K562 (cell line): ENCODE results near the gene CAPN2. TPM values are rescaled to one million over a fixed set of nuclear protein-coding genes. Genes with fewer than 3 reads are reported as not detected.
A peak's percentile ranks its signal among the peaks of the same experiment; 100 is the strongest.

Experiments
- ATAC-seq: fragments of 200-7000 bp; cut with Tn5 transposase; 3 replicates; pipeline ENCODE4 v1.9.1; 2020; ENCODE audit warnings: moderate library complexity
- BruUV-seq: library from RNA; stranded (reverse); fragments of 400-500 nt; replicated peaks from 2 replicates; lab custom pipeline; 2021; lab: Mats Ljungman, UMichigan
- CTCF ChIA-PET: fragments of 300-600 bp; formaldehyde crosslinking; extraction: SDS; loops from one replicate; lab custom pipeline; 2021; ENCODE audit warnings: low intra/inter-chr PET ratio; lab: Yijun Ruan, JAX
- POLR2A ChIA-PET: fragments of 300-600, 350-650 bp; sonication (Branson Sonifier 250); formaldehyde crosslinking; extraction: SDS; loops from one replicate; lab custom pipeline; 2021; ENCODE audit warnings: antibody characterized with exemption, inconsistent platforms; lab: Yijun Ruan, JAX
- DNase-seq, 4 experiments: peaks; one replicate each; pipeline versions ENCODE4 v3.0.0 to v3.0.0-alpha.2; 2011 to 2018; ENCODE audit warnings: low spot score in 3 of 4, mixed read lengths in 3 of 4; ENCODE audit errors: extremely low read depth in 1 of 4
- FAIRE-seq: peaks from 2 replicates; lab custom pipeline; 2011; peaks lifted over from hg19 to GRCh38; lab: Jason Lieb, UNC
- H2AFZ ChIP-seq: 2 replicates; pipeline ENCODE4 v1.6.0; 2011; ENCODE audit warnings: low read depth, low read length, control low read depth, inconsistent platforms
- H3K27ac ChIP-seq: fragments of 200-600 bp; 3 replicates; pipeline ENCODE4 v1.8.0; 2011; ENCODE audit warnings: low read depth, mild to moderate bottlenecking, control low read depth, inconsistent platforms, low read length, moderate library complexity, mixed read lengths; ENCODE audit errors: extremely low read depth
- H3K27me3 ChIP-seq, 2 experiments: fragments of 300-600 bp in 1 of 2; 2 replicates in 1 of 2; 3 replicates in 1 of 2; pipeline versions ENCODE4 v1.6.0 to v1.8.0; 2011; ENCODE audit warnings: inconsistent platforms in 2 of 2, low read length in 2 of 2, mild to moderate bottlenecking in 1 of 2, mixed read lengths in 1 of 2, moderate library complexity in 1 of 2; ENCODE audit not compliant: control insufficient read depth in 2 of 2, insufficient read depth in 2 of 2
- H3K36me3 ChIP-seq: fragments of 300-600 bp; 3 replicates; pipeline ENCODE4 v1.8.0; 2011; ENCODE audit warnings: mild to moderate bottlenecking, low read length, inconsistent platforms; ENCODE audit not compliant: control insufficient read depth, insufficient read depth
- H3K4me1 ChIP-seq, 2 experiments: fragments of 200-600 bp in 1 of 2; replicated peaks in 1 of 2; 2 replicates in 1 of 2; 3 replicates in 1 of 2; pipeline versions ENCODE4 v1.5.1 to v1.8.0; 2011; ENCODE audit warnings: inconsistent platforms in 2 of 2, low read length in 2 of 2, mild to moderate bottlenecking in 1 of 2, mixed read lengths in 1 of 2, moderate library complexity in 1 of 2; ENCODE audit not compliant: control insufficient read depth in 2 of 2, insufficient read depth in 2 of 2
- H3K4me2 ChIP-seq: 2 replicates; pipeline ENCODE4 v1.6.1; 2011; ENCODE audit warnings: low read length, control low read depth, inconsistent platforms, mixed read lengths; ENCODE audit not compliant: insufficient read depth
- H3K4me3 ChIP-seq: fragments of 200-600 bp; sonication (generic), shearing (Covaris generic); 2 replicates; pipeline ENCODE4 v1.5.1; 2016; ENCODE audit warnings: control low read depth, inconsistent platforms
- H3K79me2 ChIP-seq: fragments of 200-600 bp; 3 replicates; pipeline ENCODE4 v1.8.0; 2011; ENCODE audit warnings: low read length, inconsistent platforms; ENCODE audit not compliant: control insufficient read depth, insufficient read depth
- H3K9ac ChIP-seq, 2 experiments: 2 replicates each; pipeline versions ENCODE4 v1.6.0 to v1.6.1; 2011; ENCODE audit warnings: low read depth in 2 of 2, low read length in 2 of 2, control low read depth in 1 of 2, inconsistent platforms in 1 of 2, mild to moderate bottlenecking in 1 of 2, mixed read lengths in 1 of 2; ENCODE audit not compliant: insufficient read depth in 1 of 2
- H3K9me1 ChIP-seq: one replicate; pipeline ENCODE4 v1.6.0; 2011; ENCODE audit warnings: inconsistent platforms, mild to moderate bottlenecking, low read length, moderate library complexity; ENCODE audit not compliant: control insufficient read depth, insufficient read depth
- H3K9me3 ChIP-seq: replicated peaks from 2 replicates; pipeline ENCODE4 v1.5.1; 2011; ENCODE audit warnings: low read depth, low read length, inconsistent platforms; ENCODE audit not compliant: control insufficient read depth, insufficient read depth
- H4K20me1 ChIP-seq: replicated peaks from 2 replicates; pipeline ENCODE4 v1.6.1; 2011; ENCODE audit warnings: low read length, inconsistent platforms, mixed read lengths; ENCODE audit not compliant: control insufficient read depth, insufficient read depth
- BHLHE40 ChIP-seq: IDR thresholded peaks from 2 replicates; pipeline ENCODE4 v1.6.1; 2011; ENCODE audit warnings: low read length, improper control_type of control experiment
- ETV5 ChIP-seq: sonication (generic); formaldehyde crosslinking; IDR thresholded peaks from 2 replicates; pipeline ENCODE4 v1.4.0; 2020; ENCODE audit warnings: low read depth, mild to moderate bottlenecking, missing genetic modification reagents
- MBD2 ChIP-seq: sonication (generic); IDR thresholded peaks from 2 replicates; pipeline ENCODE4 v1.6.1; 2016; ENCODE audit warnings: low read depth, borderline replicate concordance
- PRPF4 ChIP-seq: fragments of 200-400 bp; formaldehyde crosslinking; IDR thresholded peaks from one replicate; pipeline ENCODE4 v1.6.1; 2017; ENCODE audit warnings: low read length, low read depth, mild to moderate bottlenecking; ENCODE audit not compliant: insufficient read depth, poor library complexity, severe bottlenecking
- SRSF3 ChIP-seq: fragments of 200-400 bp; formaldehyde crosslinking; IDR thresholded peaks from 2 replicates; pipeline ENCODE4 v1.6.1; 2016; ENCODE audit warnings: mild to moderate bottlenecking, low read length, moderate library complexity; ENCODE audit not compliant: insufficient read depth
- SUPT5H ChIP-seq: fragments of 450-650 bp; IDR thresholded peaks from 2 replicates; pipeline ENCODE4 v1.6.1; 2016
- TRIM24 ChIP-seq, 2 experiments: fragments of 450-650 bp; IDR thresholded peaks; 2 replicates each; pipeline ENCODE4 v1.6.1; 2016
- YBX1 ChIP-seq: fragments of 450-650 bp; IDR thresholded peaks from 2 replicates; pipeline ENCODE4 v1.7.1; 2016; ENCODE audit warnings: mild to moderate bottlenecking
- ZNF24 ChIP-seq: fragments of 450-650 bp; IDR thresholded peaks from 2 replicates; pipeline ENCODE4 v1.6.1; 2016
- ZNF263 ChIP-seq: sonication (generic); formaldehyde crosslinking; IDR thresholded peaks from 2 replicates; pipeline ENCODE4 v1.8.0; 2022; ENCODE audit warnings: mild to moderate bottlenecking, missing genetic modification reagents, borderline replicate concordance
- ZNF445 ChIP-seq: fragments of 250-450 bp; sonication (Bioruptor Pico); IDR thresholded peaks from 2 replicates; pipeline ENCODE4 v1.4.0; 2020; ENCODE audit warnings: low read depth, mild to moderate bottlenecking, moderate library complexity
- WGBS: fragments of 100-300 bp; shearing (Covaris generic); methylation state at CpG from one replicate; pipeline ENCODE4 v1.1.6; 2016; ENCODE audit warnings: low coverage, mixed read lengths; ENCODE audit not compliant: insufficient coverage; ENCODE audit errors: missing lambda C conversion rate; 5-methylcytosine and 5-hydroxymethylcytosine counted together
- in situ Hi-C: fragments of 300-500 bp; cut with MboI; formaldehyde crosslinking; loops from 4 replicates; pipeline ENCODE4 v1.15.0; 2018; ENCODE audit warnings: inconsistent platforms, mixed read lengths
- intact Hi-C: fragments of 100-400 bp; cut with micrococcal nuclease; formaldehyde crosslinking; loops from 2 replicates; pipeline ENCODE4 v1.14.2; 2022
- polyA plus RNA-seq, 8 experiments: library from polyadenylated mRNA; depleted of rRNA in 4 of 8; stranded (reverse) in 5 of 8; unstranded in 3 of 8; fragments of >200 nt; fragmentation: Nextera tagmentation in 2 of 8; fragmentation: Illumina TruSeq in 1 of 8; extraction: Ambion mirVana in 2 of 8; extraction: Trizol in 1 of 8; gene quantifications; 2 replicates each; pipeline versions ENCODE4 v1.2.1 to v1.2.3, GENCODE V29; 2011 to 2014; ENCODE audit warnings: inconsistent platforms in 1 of 8, missing spikeins in 1 of 8
- total RNA-seq, 7 experiments: library from RNA; depleted of rRNA in 6 of 7; stranded (reverse); fragments of >200 nt in 6 of 7; fragmentation: Illumina TruSeq in 2 of 7; extraction: Trizol in 2 of 7; gene quantifications; 2 replicates each; pipeline versions ENCODE4 v1.2.1 to v1.2.3, GENCODE V29; 2011 to 2021; ENCODE audit warnings: low replicate concordance in 1 of 7
- TF ChIP-seq, protein P1 (sequence below): fragments of 250-450 bp; sonication (Bioruptor Pico); IDR thresholded peaks from 2 replicates; pipeline ENCODE4 v1.5.0; 2020; ENCODE audit warnings: mild to moderate bottlenecking
- TF ChIP-seq, protein P2 (sequence below): fragments of 250-450 bp; sonication (Bioruptor Pico); IDR thresholded peaks from 2 replicates; pipeline ENCODE4 v1.8.0; 2022; ENCODE audit warnings: inconsistent platforms
- TF ChIP-seq, protein P3 (sequence below), 3 experiments: fragments of 200-800 bp in 1 of 3; sonication (Bioruptor generic) in 1 of 3; sonication (generic) in 1 of 3; formaldehyde crosslinking in 1 of 3; IDR thresholded peaks; 2 replicates each; pipeline versions ENCODE4 v1.6.1 to v1.8.0; 2016 to 2022; ENCODE audit warnings: mild to moderate bottlenecking in 2 of 3, missing compliant biosample characterization in 2 of 3, missing genetic modification characterization in 2 of 3, missing genetic modification reagents in 1 of 3
- TF ChIP-seq, protein P4 (sequence below): IDR thresholded peaks from 2 replicates; pipeline ENCODE4 v1.6.1; 2016; ENCODE audit warnings: missing genetic modification characterization, missing compliant biosample characterization

The CAPN2 gene
- total and polyA plus RNA-seq, 9 of the 15 experiments (the other 6 are each of a cell fraction or from before 2014, with no cell fraction given) = 24.6 to 157 (median 101) TPM

DNA sequence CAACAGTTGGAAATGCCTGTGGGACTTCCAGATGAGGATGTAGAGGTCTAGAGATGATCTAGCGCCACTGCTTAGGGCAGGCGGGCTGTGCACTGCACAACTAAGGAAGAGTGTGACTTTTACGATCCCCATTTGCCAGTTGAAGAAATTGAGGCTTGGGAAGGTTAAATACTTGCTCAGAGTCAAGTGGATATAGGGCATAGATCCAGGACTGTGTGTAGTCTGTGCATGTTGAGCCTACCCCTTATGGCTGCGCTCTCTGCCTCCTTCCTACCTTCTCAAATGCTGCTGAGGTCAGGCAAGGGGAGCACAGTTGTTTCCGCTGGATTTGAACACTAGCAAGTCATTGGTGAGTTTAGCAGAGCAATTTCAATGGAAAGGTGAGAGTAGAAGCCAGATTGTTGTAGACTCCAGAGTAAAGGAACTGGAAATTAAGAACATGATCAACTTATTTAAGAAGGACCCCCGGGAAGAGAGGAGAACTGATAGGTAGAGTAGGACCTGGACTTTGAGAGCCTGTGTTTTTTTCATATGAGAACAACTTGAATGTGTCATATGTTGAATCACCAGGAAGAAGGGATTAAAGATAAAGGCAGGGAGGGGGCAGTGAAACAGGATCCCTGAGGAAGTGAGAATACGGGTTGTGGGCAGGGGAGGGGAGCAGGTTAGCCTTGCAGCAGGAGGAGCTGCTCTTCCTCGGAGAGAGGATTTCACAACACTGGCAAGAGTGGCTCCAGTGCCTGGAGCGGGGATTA, 2.7 kb downstream of the CAPN2 start:
- Histone ChIP-seq H4K20me1 (no peaks in the 10 kb centered on the region), H3K4me3 (peak overlapping the region; percentile 12), H3K27ac (peak overlapping the region; percentile 89), H3K36me3 (peaks cover 43% of the 10 kb centered on the region), H3K4me2 (peak overlapping the region; percentile 88), H3K9ac (peak overlapping the region; percentile 80 to 87; a peak in 3 of 4 replicates), H3K4me1 (peaks cover 37 to 47% of the 10 kb centered on the region in 2 experiments), H3K9me3 (no peaks in the 10 kb centered on the region), H2AFZ (peak overlapping the region; percentile 52), H3K27me3 (no peaks in the 10 kb centered on the region), H3K9me1 (no peaks in the 10 kb centered on the region), H3K79me2 (peaks cover 46% of the 10 kb centered on the region)
- in situ Hi-C loops = loop anchor here (25.0 kb wide), 1 partner anchor 197 kb away; no protein-coding TSS in a partner anchor
- DNase-seq (peak; percentile 53 to 85 (median 68)), ATAC-seq (peak; percentile 17), FAIRE-seq (peak; percentile 74)
- ChIA-PET CTCF (interaction anchor here (1.3 kb wide), 1 partner anchor 33 kb away, joined by 3 read pairs; no protein-coding TSS in a partner anchor), POLR2A (interaction anchor here (1.2 to 3.1 kb wide), 4 partner anchors 9 to 57 kb away, joined by 3 to 10 read pairs (median 6); no protein-coding TSS in a partner anchor)
- intact Hi-C loops = loop anchor here (1.0 kb wide), 1 partner anchor 11 kb away; no protein-coding TSS in a partner anchor
- WGBS = 21% methylated on average over 9 of the region's 9 CpGs
- no TSS peak for BruUV-seq
- TF ChIP-seq SRSF3 = no peak
- TF ChIP-seq YBX1 = no peak
- peak; percentile 85 for TF ChIP-seq ZNF263 (CRISPR knock-in tag)
- TF ChIP-seq, protein P1, sequence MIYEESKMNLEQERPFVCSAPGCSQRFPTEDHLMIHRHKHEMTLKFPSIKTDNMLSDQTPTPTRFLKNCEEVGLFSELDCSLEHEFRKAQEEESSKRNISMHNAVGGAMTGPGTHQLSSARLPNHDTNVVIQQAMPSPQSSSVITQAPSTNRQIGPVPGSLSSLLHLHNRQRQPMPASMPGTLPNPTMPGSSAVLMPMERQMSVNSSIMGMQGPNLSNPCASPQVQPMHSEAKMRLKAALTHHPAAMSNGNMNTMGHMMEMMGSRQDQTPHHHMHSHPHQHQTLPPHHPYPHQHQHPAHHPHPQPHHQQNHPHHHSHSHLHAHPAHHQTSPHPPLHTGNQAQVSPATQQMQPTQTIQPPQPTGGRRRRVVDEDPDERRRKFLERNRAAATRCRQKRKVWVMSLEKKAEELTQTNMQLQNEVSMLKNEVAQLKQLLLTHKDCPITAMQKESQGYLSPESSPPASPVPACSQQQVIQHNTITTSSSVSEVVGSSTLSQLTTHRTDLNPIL (CRISPR knock-in tag) = no peak
- peak; percentile 83 for TF ChIP-seq ZNF24
- TF ChIP-seq, protein P2, sequence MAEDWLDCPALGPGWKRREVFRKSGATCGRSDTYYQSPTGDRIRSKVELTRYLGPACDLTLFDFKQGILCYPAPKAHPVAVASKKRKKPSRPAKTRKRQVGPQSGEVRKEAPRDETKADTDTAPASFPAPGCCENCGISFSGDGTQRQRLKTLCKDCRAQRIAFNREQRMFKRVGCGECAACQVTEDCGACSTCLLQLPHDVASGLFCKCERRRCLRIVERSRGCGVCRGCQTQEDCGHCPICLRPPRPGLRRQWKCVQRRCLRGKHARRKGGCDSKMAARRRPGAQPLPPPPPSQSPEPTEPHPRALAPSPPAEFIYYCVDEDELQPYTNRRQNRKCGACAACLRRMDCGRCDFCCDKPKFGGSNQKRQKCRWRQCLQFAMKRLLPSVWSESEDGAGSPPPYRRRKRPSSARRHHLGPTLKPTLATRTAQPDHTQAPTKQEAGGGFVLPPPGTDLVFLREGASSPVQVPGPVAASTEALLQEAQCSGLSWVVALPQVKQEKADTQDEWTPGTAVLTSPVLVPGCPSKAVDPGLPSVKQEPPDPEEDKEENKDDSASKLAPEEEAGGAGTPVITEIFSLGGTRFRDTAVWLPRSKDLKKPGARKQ (CRISPR knock-in tag) = no peak
- peak; percentile 37; the same call in 1 of the 2 replicates for TF ChIP-seq SUPT5H
- peak; percentile 83; the same call in 1 of the 2 replicates for TF ChIP-seq ETV5 (CRISPR knock-in tag)
- TF ChIP-seq, protein P3, sequence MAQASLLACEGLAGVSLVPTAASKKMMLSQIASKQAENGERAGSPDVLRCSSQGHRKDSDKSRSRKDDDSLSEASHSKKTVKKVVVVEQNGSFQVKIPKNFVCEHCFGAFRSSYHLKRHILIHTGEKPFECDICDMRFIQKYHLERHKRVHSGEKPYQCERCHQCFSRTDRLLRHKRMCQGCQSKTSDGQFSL (CRISPR knock-in tag; IDR thresholded peaks at IDR 0.05) = 0 out of 2 replicates have a peak, but pooled peaks have one; percentile 49
- TF ChIP-seq, protein P3 (tag; IDR thresholded peaks at IDR 0.05) = no peak
- TF ChIP-seq BHLHE40 = 0 out of 2 replicates have a peak, but pooled peaks have one; percentile 4
- peak; percentile 23 to 44; a peak in 1 of 4 replicates for TF ChIP-seq TRIM24 (IDR thresholded peaks at IDR 0.05)
- TF ChIP-seq, protein P4, sequence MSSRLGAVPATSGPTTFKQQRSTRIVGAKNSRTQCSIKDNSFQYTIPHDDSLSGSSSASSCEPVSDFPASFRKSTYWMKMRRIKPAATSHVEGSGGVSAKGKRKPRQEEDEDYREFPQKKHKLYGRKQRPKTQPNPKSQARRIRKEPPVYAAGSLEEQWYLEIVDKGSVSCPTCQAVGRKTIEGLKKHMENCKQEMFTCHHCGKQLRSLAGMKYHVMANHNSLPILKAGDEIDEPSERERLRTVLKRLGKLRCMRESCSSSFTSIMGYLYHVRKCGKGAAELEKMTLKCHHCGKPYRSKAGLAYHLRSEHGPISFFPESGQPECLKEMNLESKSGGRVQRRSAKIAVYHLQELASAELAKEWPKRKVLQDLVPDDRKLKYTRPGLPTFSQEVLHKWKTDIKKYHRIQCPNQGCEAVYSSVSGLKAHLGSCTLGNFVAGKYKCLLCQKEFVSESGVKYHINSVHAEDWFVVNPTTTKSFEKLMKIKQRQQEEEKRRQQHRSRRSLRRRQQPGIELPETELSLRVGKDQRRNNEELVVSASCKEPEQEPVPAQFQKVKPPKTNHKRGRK (tag) = no peak
- no peak for TF ChIP-seq ZNF445 (CRISPR knock-in tag)
- TF ChIP-seq PRPF4 = no peak
- TF ChIP-seq MBD2 = no peak
